H1 (cell line): ENCODE data around the gene SPATA32. TPM values are rescaled to one million over a fixed set of nuclear protein-coding genes. Genes with fewer than 3 reads are reported as not detected.

Experiments
- CTCF ChIA-PET: fragments of 300-600 bp; sonication (Branson Sonifier 250); formaldehyde crosslinking; loops from one replicate; lab custom pipeline; 2021; ENCODE audit not compliant: partially characterized antibody; lab: Charles Lee
- POLR2A ChIA-PET: fragments of 300-600 bp; sonication (Branson Sonifier 250); formaldehyde crosslinking; loops from one replicate; lab custom pipeline; 2021; ENCODE audit warnings: inconsistent platforms; ENCODE audit not compliant: partially characterized antibody; lab: Charles Lee
- DNase-seq, 2 experiments: peaks; one replicate each; pipeline versions ENCODE4 v3.0.0 to v3.0.0-alpha.2; 2010 to 2022; ENCODE audit warnings: low spot score in 2 of 2, low read depth in 1 of 2, mixed read lengths in 1 of 2
- FAIRE-seq: peaks from 2 replicates; lab custom pipeline; 2011; peaks lifted over from hg19 to GRCh38; lab: Jason Lieb, UNC
- H2AFZ ChIP-seq: 2 replicates; pipeline ENCODE4 v1.8.1; 2012; ENCODE audit warnings: low read length, inconsistent platforms
- H2AK5ac ChIP-seq: 2 replicates; pipeline ENCODE4 v1.6.1; 2013; ENCODE audit warnings: low read depth, low read length
- H2BK120ac ChIP-seq: replicated peaks from 2 replicates; pipeline ENCODE3; 2013; ENCODE audit warnings: low read depth, low read length, inconsistent platforms
- H2BK12ac ChIP-seq: 2 replicates; pipeline ENCODE4 v1.6.1; 2013; ENCODE audit warnings: low read depth, low read length
- H2BK15ac ChIP-seq: 2 replicates; pipeline ENCODE4 v1.6.1; 2013; ENCODE audit warnings: low read length
- H2BK20ac ChIP-seq: 2 replicates; pipeline ENCODE4 v1.6.1; 2013; ENCODE audit warnings: low read length
- H2BK5ac ChIP-seq: 2 replicates; pipeline ENCODE4 v1.6.1; 2013; ENCODE audit warnings: low read depth, low read length
- H3K14ac ChIP-seq: 2 replicates; pipeline ENCODE4 v1.6.1; 2013; ENCODE audit warnings: inconsistent platforms; ENCODE audit not compliant: insufficient read length
- H3K18ac ChIP-seq: 2 replicates; pipeline ENCODE4 v1.6.1; 2013; ENCODE audit warnings: low read length; ENCODE audit errors: extremely low read depth
- H3K23ac ChIP-seq: 2 replicates; pipeline ENCODE4 v1.6.1; 2013; ENCODE audit warnings: inconsistent platforms; ENCODE audit not compliant: insufficient read length
- H3K23me2 ChIP-seq: 2 replicates; pipeline ENCODE4 v1.6.1; 2013; ENCODE audit warnings: low read depth, low read length
- H3K27ac ChIP-seq: 2 replicates; pipeline ENCODE4 v1.6.1; 2011; ENCODE audit warnings: low read depth, low read length, inconsistent platforms
- H3K27me3 ChIP-seq, 4 experiments: replicated peaks in 1 of 4; 1 replicate in 1 of 4; 2 replicates in 3 of 4; pipeline versions ENCODE4 v1.6.1 to v1.8.1; 2011 to 2013; ENCODE audit warnings: low read length in 3 of 4, mild to moderate bottlenecking in 3 of 4, inconsistent platforms in 2 of 4, mixed read lengths in 2 of 4, moderate library complexity in 1 of 4; ENCODE audit not compliant: control insufficient read depth in 3 of 4, insufficient read depth in 3 of 4; ENCODE audit errors: extremely low read depth in 1 of 4
- H3K36me3 ChIP-seq, 4 experiments: 2 replicates each; pipeline versions ENCODE4 v1.6.1 to v1.8.1; 2011 to 2013; ENCODE audit warnings: mild to moderate bottlenecking in 4 of 4, low read length in 3 of 4, moderate library complexity in 2 of 4, control low read depth in 1 of 4, inconsistent platforms in 1 of 4; ENCODE audit not compliant: insufficient read depth in 4 of 4, control insufficient read depth in 2 of 4
- H3K4ac ChIP-seq: replicated peaks from 2 replicates; pipeline ENCODE3; 2013; ENCODE audit warnings: low read length, low read depth, mixed read lengths, inconsistent platforms; ENCODE audit not compliant: insufficient read length
- H3K4me1 ChIP-seq, 4 experiments: replicated peaks in 1 of 4; 1 replicate in 1 of 4; 2 replicates in 3 of 4; pipeline versions ENCODE4 v1.6.1 to v1.8.1; 2011 to 2013; ENCODE audit warnings: low read length in 3 of 4, inconsistent platforms in 2 of 4, mixed read lengths in 1 of 4; ENCODE audit not compliant: insufficient read depth in 4 of 4, control insufficient read depth in 3 of 4
- H3K4me2 ChIP-seq, 2 experiments: 2 replicates each; pipeline versions ENCODE4 v1.6.1 to v1.8.1; 2011 to 2013; ENCODE audit warnings: low read depth in 2 of 2, low read length in 2 of 2, control low read depth in 1 of 2, inconsistent platforms in 1 of 2, mild to moderate bottlenecking in 1 of 2; ENCODE audit not compliant: insufficient read depth in 1 of 2
- H3K4me3 ChIP-seq, 4 experiments: fragments of 200-600, 300-600 bp in 1 of 4; sonication (generic), shearing (Covaris generic), sonication (Bioruptor Twin) in 1 of 4; 2 replicates each; pipeline versions ENCODE4 v1.5.1 to v1.8.1; 2011 to 2016; ENCODE audit warnings: low read length in 4 of 4, low read depth in 3 of 4, control low read depth in 2 of 4, inconsistent platforms in 2 of 4, mild to moderate bottlenecking in 2 of 4, mixed read lengths in 1 of 4, moderate library complexity in 1 of 4; ENCODE audit not compliant: insufficient read depth in 2 of 4; ENCODE audit errors: extremely low read depth in 1 of 4
- H3K56ac ChIP-seq: replicated peaks from 2 replicates; pipeline ENCODE3; 2013; ENCODE audit warnings: low read depth, mild to moderate bottlenecking, mixed read lengths, low read length, inconsistent platforms; ENCODE audit not compliant: insufficient read length
- H3K79me1 ChIP-seq: 2 replicates; pipeline ENCODE4 v1.6.1; 2013; ENCODE audit warnings: low read depth, low read length, control low read depth
- H3K79me2 ChIP-seq, 2 experiments: 2 replicates each; pipeline versions ENCODE4 v1.6.1 to v1.8.1; 2012 to 2013; ENCODE audit warnings: low read length in 2 of 2, mild to moderate bottlenecking in 2 of 2, inconsistent platforms in 1 of 2; ENCODE audit not compliant: insufficient read depth in 2 of 2, control insufficient read depth in 1 of 2
- H3K9ac ChIP-seq, 4 experiments: replicated peaks in 1 of 4; 1 replicate in 1 of 4; 2 replicates in 3 of 4; pipeline versions ENCODE4 v1.6.1 to v1.8.1; 2011 to 2013; ENCODE audit warnings: low read depth in 3 of 4, low read length in 3 of 4, control low read depth in 2 of 4, mild to moderate bottlenecking in 2 of 4, moderate library complexity in 2 of 4, inconsistent platforms in 1 of 4; ENCODE audit errors: extremely low read depth in 1 of 4
- H3K9me3 ChIP-seq, 2 experiments: 2 replicates each; pipeline versions ENCODE4 v1.6.1 to v1.8.1; 2012 to 2013; ENCODE audit warnings: mild to moderate bottlenecking in 2 of 2, moderate library complexity in 2 of 2, control low read depth in 1 of 2, inconsistent platforms in 1 of 2, low read depth in 1 of 2, low read length in 1 of 2, mixed read lengths in 1 of 2; ENCODE audit not compliant: insufficient read depth in 2 of 2
- H4K20me1 ChIP-seq, 2 experiments: replicated peaks in 1 of 2; 2 replicates each; pipeline versions ENCODE3 to v1.8.1; 2011 to 2013; ENCODE audit warnings: inconsistent platforms in 2 of 2, low read length in 2 of 2, mild to moderate bottlenecking in 1 of 2; ENCODE audit not compliant: insufficient read depth in 2 of 2, control insufficient read depth in 1 of 2
- H4K5ac ChIP-seq: 2 replicates; pipeline ENCODE4 v1.6.1; 2013; ENCODE audit warnings: low read length, low read depth, mixed read lengths, inconsistent platforms; ENCODE audit not compliant: insufficient read length
- H4K8ac ChIP-seq: 2 replicates; pipeline ENCODE4 v1.8.0; 2013; ENCODE audit warnings: mild to moderate bottlenecking, moderate library complexity, low read length, inconsistent platforms; ENCODE audit not compliant: insufficient read depth; ENCODE audit errors: extremely low read depth
- H4K91ac ChIP-seq: replicated peaks from 2 replicates; pipeline ENCODE3; 2013; ENCODE audit warnings: low read length, mixed read lengths, inconsistent platforms; ENCODE audit not compliant: insufficient read length
- CBX5 ChIP-seq: fragments of 300-800, 300-1000 bp; sonication (generic); IDR thresholded peaks from 2 replicates; pipeline ENCODE4 v1.7.1; 2016; ENCODE audit warnings: antibody characterized with exemption, low read length, low read depth
- CHD1 ChIP-seq: IDR thresholded peaks from 2 replicates; pipeline ENCODE4 v1.6.1; 2012; ENCODE audit warnings: low read depth, low read length, improper control_type of control experiment
- CREB1 ChIP-seq: IDR thresholded peaks from 2 replicates; pipeline ENCODE4 v1.6.1; 2012; ENCODE audit warnings: inconsistent platforms
- FOSL1 ChIP-seq: IDR thresholded peaks from 2 replicates; pipeline ENCODE4 v1.6.1; 2011; ENCODE audit warnings: mild to moderate bottlenecking, low read depth, low read length, moderate library complexity; ENCODE audit not compliant: insufficient read depth
- GABPA ChIP-seq: IDR thresholded peaks from 2 replicates; pipeline ENCODE4 v1.6.1; 2011; ENCODE audit warnings: mild to moderate bottlenecking, low read length, moderate library complexity, borderline replicate concordance; ENCODE audit not compliant: insufficient read depth
- GTF2F1 ChIP-seq: IDR thresholded peaks from 2 replicates; pipeline ENCODE4 v1.6.1; 2012; ENCODE audit warnings: low read depth, low read length, improper control_type of control experiment, borderline replicate concordance
- NANOG ChIP-seq: IDR thresholded peaks from 2 replicates; pipeline ENCODE4 v1.6.1; 2011; ENCODE audit warnings: low read length, low read depth, mild to moderate bottlenecking, inconsistent platforms; ENCODE audit not compliant: insufficient read depth, poor library complexity, severe bottlenecking
- SAP30 ChIP-seq: fragments of 300-600 bp; sonication (generic); IDR thresholded peaks from 2 replicates; pipeline ENCODE4 v1.7.1; 2012; ENCODE audit warnings: low read length, moderate library complexity, mild to moderate bottlenecking, inconsistent platforms; ENCODE audit not compliant: insufficient read depth, insufficient replicate concordance
- ZNF274 ChIP-seq: IDR thresholded peaks from 2 replicates; pipeline ENCODE4 v1.7.0; 2012; ENCODE audit warnings: low read length, borderline replicate concordance; ENCODE audit errors: extremely low read depth
- WGBS, 2 experiments: shearing (Covaris generic) in 1 of 2; methylation state at CpG; one replicate each; pipeline versions ENCODE4 v1.1.6 to v1.1.7; 2013 to 2015; ENCODE audit warnings: low lambda C conversion rate in 2 of 2, mixed read lengths in 2 of 2, inconsistent platforms in 1 of 2, low coverage in 1 of 2, missing lambda C conversion rate in 1 of 2; ENCODE audit not compliant: insufficient replicate concordance in 2 of 2, insufficient coverage in 1 of 2, insufficient read length in 1 of 2; ENCODE audit errors: extremely low coverage in 1 of 2, missing lambda C conversion rate in 1 of 2; 5-methylcytosine and 5-hydroxymethylcytosine counted together
- polyA plus RNA-seq, 7 experiments: library from polyadenylated mRNA; depleted of rRNA in 3 of 7; stranded (reverse) in 5 of 7; unstranded in 2 of 7; fragments of >200 nt in 5 of 7; fragments of 200-250 nt in 2 of 7; gene quantifications; 1 replicate in 5 of 7; 2 replicates in 1 of 7; 4 replicates in 1 of 7; pipeline versions ENCODE4 v1.2.1 to v1.2.3, GENCODE V29; 2011 to 2013; ENCODE audit warnings: missing spikeins in 2 of 7, mixed read lengths in 2 of 7
- total RNA-seq: library from RNA; stranded (reverse); fragmentation: NEBNext Ultra II Directional; extraction: Animal tissue kit (Norgen Biotek cat#: 25700); gene quantifications from 2 replicates; pipeline ENCODE4 v1.2.1, GENCODE V29; 2021
- TF ChIP-seq, protein P1 (sequence below): IDR thresholded peaks from 2 replicates; pipeline ENCODE4 v1.6.1; 2012; ENCODE audit warnings: low read length, inconsistent platforms

The SPATA32 gene
- total and polyA plus RNA-seq, 2 of the 8 experiments (the other 6 are each of a cell fraction or from before 2014, with no cell fraction given): 0.24 TPM; not detected in 1

- Histone ChIP-seq H2AK5ac (no peak overlapping the region), H3K56ac (peak overlapping the region; percentile 88), H3K4me2 (peak overlapping the region; percentile 78 to 85), H3K14ac (no peak overlapping the region), H3K9me3 (no peaks in the 10 kb centered on the region), H3K79me2 (peaks cover 0 to 7% of the 10 kb centered on the region in 2 experiments; a peak in 1 of 4 replicates), H2BK120ac (no peak overlapping the region), H3K23me2 (peaks cover 7% of the 10 kb centered on the region; the same call in 1 of the 2 replicates), H3K4ac (peak overlapping the region; percentile 60), H2BK15ac (peak overlapping the region; percentile 95; the same call in 1 of the 2 replicates), H4K5ac (peak overlapping the region; percentile 91), H2BK12ac (no peak overlapping the region), H4K91ac (peak overlapping the region; percentile 86), H2BK5ac (peak overlapping the region; percentile 92; the same call in 1 of the 2 replicates), H2BK20ac (no peak overlapping the region), H4K8ac (peak overlapping the region; percentile 54), H3K9ac (peak overlapping the region; percentile 8 to 52 (median 18); a peak in 3 of 7 replicates), H3K4me1 (peaks cover 3 to 20% (median 13%) of the 10 kb centered on the region in 4 experiments), H3K27me3 (no peaks in the 10 kb centered on the region; a peak in 2 of 7 replicates), H3K36me3 (peaks cover 0 to 5% (median 1%) of the 10 kb centered on the region in 4 experiments; a peak in 3 of 8 replicates), H3K23ac (no peak overlapping the region), H3K4me3 (peak overlapping the region; percentile 70 to 82 (median 74)), H3K18ac (peak overlapping the region; percentile 96), H3K79me1 (peaks cover 9% of the 10 kb centered on the region), H3K27ac (no peak overlapping the region), H4K20me1 (peaks cover 1 to 3% of the 10 kb centered on the region in 2 experiments), H2AFZ (peak overlapping the region; percentile 6; the same call in 1 of the 2 replicates)
- ChIA-PET CTCF (interaction anchor here (0.7 to 21.3 kb wide), 17 partner anchors 11 to 179 kb away, joined by 3 to 362 read pairs (median 10); partner anchors contain the start of gene ACBD4), POLR2A (interaction anchor here (1.3 to 4.7 kb wide), 11 partner anchors 10 to 125 kb away, joined by 3 to 43 read pairs (median 8); partner anchors contain the start of genes HEXIM1 and HEXIM2)
- 7% methylated on average over 32 of the region's 33 CpGs; no CpG with 5 or more reads in 1 of the 2 experiments for WGBS, 2 experiments
- DNase-seq: peak in 1 of 2 experiments; percentile 83
- no peak for FAIRE-seq
- no peak for TF ChIP-seq GTF2F1
- TF ChIP-seq FOSL1: no peak
- no peak for TF ChIP-seq NANOG
- TF ChIP-seq ZNF274: no peak
- peak; percentile 34 for TF ChIP-seq SAP30
- no peak for TF ChIP-seq CREB1
- TF ChIP-seq CBX5: no peak
- TF ChIP-seq, protein P1, sequence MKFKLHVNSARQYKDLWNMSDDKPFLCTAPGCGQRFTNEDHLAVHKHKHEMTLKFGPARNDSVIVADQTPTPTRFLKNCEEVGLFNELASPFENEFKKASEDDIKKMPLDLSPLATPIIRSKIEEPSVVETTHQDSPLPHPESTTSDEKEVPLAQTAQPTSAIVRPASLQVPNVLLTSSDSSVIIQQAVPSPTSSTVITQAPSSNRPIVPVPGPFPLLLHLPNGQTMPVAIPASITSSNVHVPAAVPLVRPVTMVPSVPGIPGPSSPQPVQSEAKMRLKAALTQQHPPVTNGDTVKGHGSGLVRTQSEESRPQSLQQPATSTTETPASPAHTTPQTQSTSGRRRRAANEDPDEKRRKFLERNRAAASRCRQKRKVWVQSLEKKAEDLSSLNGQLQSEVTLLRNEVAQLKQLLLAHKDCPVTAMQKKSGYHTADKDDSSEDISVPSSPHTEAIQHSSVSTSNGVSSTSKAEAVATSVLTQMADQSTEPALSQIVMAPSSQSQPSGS: 0 out of 2 replicates have a peak, but pooled peaks have one; percentile 48
- TF ChIP-seq GABPA: no peak
- TF ChIP-seq CHD1: no peak
Measured at GRCh38 chr17:45246861-45247428, 14.9 kb downstream of the SPATA32 start.
